DMS 273 (cell line): ENCODE measurements around the gene EHD4.

Experiments
- DNase-seq: peaks from one replicate; lab custom pipeline; 2025; ENCODE audit not compliant: unreplicated experiment; lab: John Stamatoyannopoulos, UW

EHD4 gene

DNA sequence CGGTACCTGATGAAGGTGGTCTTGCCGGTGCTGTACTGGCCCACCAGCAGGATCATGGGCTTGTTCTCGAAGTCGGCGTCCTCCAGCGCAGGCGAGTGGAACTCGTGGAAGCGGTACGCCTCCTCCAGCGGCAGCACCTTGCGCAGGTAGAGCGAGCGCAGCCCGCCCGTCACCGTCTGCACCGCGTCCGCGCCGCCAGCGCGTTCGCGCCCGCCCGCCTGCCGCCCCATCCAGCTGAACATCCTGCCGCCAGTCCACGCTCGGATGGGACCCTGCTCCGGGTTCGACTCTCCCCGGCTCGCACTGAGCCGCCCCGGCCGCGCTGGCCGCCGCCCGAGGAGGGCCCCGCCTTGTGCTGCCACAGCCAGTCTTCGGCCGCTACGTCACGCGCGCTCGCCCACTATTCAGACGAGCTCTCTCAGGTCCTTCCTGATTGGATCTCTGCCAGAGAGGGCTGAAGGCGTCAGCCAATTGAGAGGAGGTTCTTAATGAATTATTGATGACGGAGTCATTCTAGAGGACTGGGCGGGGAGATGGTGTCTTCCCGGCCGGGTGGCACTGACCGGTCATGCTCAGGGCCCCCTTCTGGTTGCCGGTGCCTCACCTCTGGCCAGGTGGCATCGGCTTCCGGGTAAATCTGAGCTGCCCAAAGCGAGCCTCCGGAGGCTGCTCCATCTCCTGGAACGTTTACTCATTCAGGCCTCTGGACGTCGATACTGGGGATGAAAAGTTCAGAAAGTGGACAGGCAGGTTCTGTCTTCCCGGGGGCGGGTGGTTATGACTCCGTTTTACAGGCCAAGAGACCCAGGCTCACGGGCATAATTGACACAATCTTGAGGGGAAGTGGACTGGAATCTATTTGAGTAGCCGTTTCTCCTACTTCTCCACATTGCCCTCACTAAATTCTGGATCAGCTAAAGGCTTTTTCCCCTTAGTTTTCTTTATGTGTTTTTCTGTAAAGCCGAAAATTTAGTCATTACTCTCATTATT, at the start of gene EHD4:
Gene EHD4 (minus strand): TSS at position 305 of the 990 bp plus-strand sequence. CDS start 63 bp downstream, at position 242.
- DNase-seq = peak; percentile 99

DNA sequence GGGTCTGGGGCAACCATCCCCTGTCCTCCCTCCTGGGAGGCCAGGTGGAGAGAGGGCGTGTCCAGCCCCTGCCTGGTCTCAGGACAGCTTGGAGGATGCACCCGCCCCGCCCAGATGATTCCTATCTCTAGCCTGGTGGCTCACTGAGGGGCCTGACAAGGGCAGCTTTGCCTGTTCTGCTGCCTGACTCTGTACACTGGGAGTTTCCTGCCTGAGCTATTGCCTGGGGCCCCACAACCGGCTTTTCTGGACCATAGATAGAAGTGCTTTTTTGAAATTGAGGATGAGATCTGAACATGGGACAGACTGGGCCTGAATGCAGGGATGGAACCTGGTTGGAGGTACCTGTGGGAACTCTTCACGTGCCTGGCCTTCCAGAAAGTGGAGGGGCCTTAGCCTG, 49.2 kb upstream of the EHD4 start:
- no peak for DNase-seq

DNA sequence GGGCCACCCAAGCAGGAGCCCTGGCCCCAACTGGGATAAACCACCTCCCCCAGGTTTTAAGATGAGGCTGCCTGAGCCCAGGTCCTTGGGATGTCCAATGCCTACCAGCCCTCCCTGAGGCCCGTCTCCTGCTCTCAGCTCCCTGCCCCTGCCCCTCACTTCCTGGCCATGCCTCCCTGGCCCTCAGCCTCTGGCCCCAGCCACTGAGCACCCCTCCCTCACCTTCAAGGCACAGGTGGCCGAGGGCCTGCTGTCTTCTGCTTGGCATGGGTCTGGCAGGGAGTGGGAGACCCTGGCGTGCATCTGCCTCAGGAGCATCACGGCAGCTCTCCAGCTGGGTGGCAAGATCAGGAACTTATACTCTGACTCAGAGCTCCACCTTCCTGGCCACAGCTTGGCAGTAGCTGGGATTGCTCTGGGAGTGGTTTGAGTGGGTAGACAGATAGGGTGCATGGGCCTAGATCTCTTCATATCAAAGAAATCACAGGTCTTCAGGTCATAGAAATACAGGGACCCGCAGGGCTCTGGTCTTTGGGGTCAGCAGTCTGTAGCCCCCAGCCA, 48.4 kb upstream of the EHD4 start, which contains the start of gene PLA2G4E:
Gene PLA2G4E (minus strand): TSS at position 330 of the 561 bp plus-strand sequence. CDS start 12 bp downstream, at position 318.
- no peak for DNase-seq

DNA sequence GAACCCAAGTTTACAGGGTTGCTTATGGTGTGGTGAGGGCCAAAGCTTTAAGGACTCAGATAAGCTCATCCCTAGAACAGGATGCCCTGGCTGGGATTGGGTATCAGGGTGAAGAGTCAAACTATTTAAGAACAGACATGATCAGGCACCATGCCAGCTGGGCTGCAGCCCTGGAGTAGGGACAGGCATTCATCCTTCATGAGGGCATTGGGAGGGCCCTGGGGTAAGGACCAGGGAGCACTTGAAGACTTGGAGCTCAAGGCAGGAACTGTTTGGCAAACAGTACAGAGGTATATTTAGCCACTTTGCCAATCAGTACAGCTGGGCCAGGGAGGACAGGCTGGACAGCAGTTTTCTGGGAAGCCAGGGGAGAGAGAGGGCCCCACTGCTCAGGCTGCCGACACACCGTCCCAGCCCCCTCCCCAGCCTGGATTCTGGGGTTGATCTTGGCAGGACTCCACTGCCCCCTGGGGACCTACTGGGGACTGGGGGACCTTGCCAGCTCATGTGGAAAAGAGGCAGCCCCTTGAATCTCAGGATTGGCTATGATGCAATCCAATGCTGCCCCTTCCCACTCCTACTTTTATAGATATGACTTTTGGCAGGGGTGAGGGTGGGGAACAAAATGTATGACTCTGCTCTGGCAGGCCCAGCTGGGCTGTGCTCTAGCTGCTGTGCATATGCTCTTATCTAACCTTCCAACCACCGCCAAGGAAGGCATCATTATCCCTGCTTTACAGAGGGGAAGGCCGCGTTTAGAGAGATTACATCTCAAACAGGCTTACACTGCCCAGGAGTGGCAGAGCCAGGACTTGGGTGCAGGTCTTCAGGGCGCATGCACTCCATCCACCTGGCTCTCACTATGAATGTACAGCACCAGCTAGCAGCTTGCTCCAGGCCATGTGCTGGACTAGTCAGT, 46.2 kb upstream of the EHD4 start:
- peak; percentile 9 for DNase-seq

DNA sequence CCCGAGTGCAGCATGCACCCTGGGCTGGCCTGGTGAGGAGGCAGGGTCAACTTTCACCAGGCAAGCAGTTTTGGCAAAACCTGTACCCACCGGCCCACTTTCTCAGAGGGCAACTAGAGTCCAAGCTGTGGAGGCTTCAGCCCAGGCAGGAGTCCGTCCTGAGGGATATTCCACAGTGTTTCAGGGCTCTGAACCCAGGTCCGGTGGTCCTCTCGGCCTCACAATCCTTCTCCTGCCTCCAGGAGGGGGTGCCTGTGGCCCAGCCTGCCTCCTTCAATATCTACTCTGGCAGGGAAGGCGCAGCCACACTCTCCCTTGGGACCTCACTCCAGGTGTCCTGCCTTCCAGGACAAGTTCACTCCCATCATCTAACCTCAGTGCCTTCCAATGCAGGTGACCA, 44.6 kb upstream of the EHD4 start:
- DNase-seq = no peak

DNA sequence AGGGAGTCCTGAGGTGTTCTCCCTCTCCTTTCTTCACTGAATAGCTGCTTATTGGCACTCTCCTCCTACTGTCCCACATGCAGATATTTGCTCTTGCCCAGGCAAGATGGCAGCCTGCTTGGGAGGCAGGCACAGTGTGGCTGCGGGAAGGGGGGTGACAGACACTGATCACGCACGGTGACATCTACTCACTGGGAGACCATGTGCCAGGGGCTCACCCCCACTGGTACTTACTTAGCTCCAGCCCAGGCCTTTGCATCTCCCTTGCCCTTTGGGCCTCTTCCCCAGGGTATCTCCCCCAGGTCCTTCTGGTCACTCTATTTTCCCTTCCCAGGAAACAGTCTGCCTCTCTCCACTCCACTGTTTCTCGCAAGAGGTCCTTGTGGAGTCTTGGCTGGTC, 42.0 kb upstream of the EHD4 start:
- DNase-seq = no peak

DNA sequence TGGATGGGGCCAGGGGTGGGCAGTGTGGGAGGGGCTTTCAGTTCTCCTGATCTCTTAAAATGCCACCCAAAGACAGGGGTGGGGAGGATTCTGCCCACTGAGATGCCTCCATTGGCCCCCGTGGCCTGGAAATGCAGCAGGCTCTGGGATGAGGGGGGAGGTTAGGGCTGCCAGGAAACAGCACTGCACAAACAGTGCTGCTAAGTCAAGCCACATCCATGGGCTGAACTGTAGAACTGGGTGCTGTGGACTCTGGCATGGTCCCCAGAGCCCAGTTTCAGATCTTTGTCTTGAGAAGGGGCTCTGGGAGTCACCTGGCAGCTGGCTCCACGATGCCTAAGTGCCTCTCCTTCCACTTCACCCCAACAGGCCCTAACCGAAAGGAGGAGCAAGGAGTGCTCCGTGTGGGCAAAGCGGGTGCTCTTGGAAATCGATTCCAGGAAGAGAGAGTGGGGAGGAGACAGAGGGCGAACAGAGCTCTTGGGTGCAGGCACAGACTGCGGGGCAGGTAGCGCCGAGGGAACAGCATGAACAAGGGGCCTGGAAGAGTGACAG, 40.6 kb upstream of the EHD4 start:
- DNase-seq = no peak

DNA sequence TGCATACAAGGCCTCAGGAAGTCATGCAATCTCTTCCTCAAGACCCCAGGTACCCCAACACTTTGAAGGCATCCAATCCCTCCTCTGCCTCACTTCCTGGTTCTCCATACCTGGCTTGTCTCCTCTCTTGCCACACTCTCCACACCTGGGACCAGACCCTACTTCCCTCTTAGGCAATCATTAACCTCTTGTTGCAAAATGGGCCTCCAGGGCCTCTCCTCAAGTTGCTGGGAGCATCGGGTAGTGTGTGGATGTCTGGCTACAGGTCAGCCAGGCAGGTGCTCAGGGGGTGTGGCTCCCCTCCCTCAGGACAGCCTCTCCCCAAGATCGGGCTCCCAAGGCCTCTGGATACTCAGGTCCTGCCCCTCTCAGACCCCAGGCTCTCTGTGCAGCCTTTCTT, 39.9 kb upstream of the EHD4 start:
- DNase-seq = no peak

DNA sequence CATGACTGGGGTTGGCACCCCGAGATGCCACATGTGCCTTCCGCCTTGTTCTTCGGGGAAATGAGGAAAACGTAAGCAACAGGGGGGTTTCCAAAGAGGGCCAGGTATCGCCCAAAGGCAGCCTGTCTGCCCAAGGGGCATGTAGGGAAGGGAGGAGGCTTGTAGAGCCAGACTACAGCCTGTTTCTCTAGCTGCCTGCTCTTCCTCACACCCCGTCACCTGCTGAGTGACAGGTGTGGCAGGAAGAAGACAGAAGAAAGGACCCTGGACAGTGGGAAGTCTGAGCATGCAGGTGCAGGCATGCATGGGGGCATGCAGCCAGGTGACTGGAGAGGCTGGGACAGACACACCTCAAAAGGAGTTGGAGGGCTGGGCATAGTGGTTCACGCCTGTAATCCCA, 38.7 kb upstream of the EHD4 start:
- DNase-seq = no peak

DNA sequence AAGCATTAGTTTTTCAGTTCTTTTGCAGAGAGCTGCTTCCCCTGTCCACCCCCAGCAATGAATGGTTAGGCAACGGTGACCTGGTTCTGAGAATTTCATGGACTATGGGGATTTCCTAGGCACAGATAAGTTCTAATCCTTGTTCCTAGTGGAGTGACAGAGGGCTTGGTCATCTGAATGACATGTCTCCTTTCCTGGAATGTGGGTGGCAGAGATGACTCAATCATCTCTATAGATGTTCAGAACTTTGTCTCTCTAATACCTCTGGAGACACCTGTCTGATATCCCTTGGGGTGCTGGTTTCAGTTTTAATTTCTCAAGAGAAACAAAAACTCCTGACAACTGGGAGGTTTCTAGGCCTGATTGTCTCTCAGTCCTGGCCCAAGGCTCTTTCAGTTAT, 38.1 kb upstream of the EHD4 start:
- DNase-seq = no peak

DNA sequence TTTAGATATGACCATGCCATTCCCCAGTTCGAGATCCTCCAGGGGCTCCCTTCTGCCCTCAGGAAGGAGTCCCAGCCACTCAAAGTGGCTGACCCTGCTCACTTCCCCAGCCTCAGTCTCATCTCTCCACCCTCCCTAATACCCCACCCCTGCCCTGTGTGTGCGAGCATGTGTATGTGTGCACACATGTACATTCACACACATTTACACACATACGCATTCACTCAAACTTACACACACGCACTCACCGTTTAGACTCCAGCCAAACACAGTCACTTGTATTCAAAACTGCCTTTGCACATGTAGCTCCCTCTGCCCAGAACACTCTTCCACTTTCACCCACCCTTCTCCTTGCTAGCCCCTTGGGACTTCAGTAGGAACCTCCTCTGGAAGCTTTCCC, 37.1 kb upstream of the EHD4 start:
- no peak for DNase-seq

DNA sequence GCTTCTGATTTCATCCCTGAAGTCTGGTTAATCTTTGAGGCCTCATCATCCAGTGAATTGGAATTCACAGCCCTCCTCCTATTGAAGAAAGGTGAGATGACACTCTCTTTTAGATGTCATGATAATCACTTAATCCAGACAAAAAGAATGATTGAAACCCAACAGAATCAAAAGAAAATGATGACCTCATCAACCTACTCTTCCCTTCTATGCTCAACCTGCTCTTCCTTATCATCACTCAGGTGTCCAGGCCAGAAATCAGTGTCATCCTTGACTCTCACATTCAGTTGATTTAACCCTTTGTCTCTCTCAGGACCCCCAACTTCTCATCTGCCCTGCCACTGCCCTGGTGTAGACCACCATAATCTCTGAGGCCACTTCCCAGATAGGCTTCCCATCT, 36.7 kb upstream of the EHD4 start:
- no peak for DNase-seq

DNA sequence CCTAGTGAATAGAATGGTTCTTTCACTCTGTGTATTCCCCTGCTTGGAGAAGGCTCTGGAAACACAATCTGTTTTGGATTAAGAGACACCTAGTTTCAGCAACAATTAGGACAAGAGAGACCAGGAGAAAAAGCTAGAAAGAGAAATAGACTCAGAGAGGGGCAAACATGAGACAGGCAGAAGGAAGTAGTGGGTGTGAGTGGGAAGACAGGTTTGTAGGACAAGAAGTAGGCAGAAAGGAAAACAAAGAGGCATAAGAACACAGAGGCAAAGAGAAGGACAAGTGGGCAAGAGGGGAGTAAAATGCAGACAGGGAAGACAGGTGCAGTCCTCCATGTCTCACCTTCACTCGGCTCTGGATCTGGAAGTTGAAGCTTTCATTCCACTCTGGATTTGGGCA, 35.0 kb upstream of the EHD4 start:
- no peak for DNase-seq

DNA sequence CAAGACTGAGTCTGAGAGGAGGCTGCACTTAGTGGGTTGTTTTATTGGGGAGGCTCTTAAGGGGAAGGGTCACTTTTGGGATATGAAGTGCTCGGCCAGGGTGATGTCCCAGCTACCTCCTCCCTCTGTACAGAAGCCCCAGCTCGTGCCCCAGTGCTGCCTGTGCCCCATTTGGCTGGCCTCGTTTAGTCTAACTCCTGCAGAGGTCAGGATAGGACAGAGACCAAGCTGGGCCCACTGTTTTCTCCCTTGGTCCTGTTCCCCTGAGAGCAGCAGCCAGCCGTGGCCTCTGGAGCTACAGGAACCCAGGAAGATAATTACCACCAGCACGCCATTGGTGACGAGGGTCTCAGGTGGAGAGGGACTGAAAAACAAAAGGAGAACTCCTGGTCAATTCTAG, 30.0 kb upstream of the EHD4 start:
- DNase-seq = no peak

DNA sequence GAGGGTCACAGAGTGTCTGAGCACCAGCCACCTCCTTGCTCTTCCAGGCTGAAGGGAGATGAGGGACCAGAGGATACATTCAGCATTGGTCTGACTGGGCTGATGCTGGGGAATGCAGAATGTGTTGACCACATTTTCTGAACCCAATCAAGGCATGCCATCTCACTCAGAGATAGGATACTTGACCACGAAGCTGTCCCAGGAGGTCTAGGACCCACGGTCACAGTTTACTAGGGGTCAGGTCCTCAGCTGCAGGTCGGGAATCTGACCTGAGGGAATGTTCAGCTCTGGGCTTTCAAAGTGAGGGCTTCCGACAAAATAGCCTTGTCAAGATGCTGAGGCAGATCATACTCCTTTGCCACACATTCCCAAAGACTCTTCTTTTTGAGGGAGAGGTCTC, 28.9 kb upstream of the EHD4 start:
- DNase-seq = no peak

DNA sequence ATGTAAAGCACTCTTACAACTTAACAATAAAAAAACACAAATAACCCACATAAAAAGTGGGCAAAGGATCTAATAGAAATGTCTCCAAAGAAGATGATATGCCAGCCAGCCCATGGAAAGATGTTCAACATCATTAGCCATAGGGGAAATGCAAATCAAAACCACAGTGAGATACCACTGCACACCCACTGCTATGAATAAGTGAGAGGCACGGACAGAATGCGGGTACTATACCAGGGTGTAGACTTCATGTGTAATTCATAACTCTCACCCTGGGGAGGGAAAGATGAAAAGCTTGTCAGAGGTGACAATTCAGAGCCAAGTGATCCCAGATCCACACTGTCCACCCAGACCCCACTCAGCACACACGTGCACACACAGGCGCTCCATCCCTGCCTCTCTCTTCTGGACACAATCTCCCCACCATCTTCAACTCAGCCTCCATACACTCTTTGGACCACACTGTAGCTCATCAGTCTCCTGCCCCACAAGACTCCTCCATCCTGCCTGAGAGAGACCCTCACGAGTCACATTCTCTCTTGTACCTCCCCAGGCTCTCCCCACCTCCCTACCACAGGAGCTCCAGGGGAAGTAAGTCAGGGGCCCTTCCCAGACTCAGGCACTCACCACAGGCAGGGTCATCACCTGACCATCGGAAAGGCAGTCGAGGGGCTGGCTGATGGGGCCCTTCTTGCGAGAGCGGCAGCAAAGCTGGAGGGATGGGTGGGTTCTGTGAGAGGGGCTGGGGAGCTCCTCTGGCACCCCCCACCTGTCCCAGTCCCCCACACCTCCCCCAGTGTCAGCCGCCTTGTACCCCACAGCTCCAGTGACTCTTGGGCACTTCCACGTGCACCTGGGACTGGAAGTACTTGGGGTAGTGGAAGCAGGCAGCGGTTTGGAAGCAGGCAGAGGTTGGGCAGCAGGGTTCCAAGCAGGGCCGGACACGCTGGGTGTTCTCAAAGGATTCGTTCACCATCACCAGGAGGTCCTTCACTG, 27.2 kb upstream of the EHD4 start:
- no peak for DNase-seq

DNA sequence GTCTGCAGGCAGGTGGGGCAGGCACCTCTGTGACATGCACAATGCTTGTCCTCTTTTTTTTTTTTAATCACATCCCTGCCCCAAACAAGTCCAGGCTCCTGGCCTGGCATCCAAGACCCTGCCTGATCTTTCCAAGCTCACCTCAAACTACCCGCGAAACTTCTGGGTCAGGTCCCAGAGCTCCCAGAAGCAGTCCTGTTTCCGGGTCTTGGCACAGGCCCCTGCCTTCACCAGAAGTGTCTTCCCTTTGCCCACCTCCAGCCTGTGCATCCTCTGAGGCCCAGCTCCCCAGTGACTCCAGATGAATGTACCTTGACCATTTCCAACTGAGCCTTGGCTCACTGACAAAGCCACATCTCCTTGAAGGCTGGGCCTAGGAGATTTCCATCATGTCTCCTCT, 25.5 kb upstream of the EHD4 start:
- no peak for DNase-seq

DNA sequence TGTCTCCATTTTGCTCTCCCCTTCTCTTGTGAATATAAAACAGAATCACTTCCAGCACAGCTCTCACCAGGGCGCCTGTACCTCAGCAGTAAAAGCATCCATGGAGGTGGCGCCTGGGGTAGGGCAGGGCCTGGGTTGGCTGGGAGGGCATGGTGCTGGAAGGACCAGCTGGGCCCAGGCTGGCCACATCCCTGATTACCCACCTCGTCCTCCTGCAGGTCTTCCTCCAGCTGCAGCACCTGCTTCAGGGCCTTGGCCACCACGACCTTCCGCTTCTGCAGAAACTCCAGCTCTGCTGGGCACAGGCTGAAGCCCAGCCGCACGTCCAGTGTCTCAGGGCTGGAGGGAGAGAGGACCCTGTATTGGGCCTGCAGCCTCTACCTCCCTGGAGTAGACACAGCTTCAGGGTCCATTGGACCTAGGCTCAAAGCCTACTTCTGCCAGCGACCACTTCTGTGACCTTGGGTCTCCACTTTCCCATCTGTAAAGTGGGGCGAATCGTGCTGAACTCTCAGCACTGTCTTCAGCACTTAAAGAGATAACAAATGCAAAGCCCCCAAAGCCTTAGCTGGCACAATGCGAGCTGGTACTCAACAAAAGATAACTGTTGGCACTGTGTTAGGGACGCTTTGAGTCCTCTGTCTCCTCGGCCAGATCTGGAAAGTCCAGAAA, 24.7 kb upstream of the EHD4 start:
- DNase-seq = no peak

DNA sequence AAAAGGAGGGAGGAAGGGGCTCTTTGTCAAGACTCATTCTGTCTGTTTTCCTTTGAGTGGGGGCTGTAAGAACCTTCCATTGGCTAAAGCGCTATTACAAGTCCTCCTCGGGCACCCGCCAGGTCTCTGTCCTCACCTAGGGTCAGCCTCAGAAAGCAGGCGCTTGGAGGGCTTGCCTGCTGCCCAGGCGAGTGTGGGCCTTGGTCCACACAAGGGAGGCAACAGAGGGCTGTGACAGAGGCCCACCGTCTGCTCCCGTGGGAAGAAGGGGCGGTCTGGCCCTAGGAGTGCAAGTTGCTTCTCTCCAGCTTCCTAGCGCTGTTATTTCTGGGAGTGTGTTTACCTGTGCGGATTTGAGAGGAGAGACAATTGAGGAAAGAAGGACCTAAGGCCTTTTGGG, 24.0 kb upstream of the EHD4 start:
- no peak for DNase-seq
